K562 (cell line): ENCODE results near the gene GABRA4. TPM values are rescaled to one million over a fixed set of nuclear protein-coding genes. Genes with fewer than 3 reads are reported as not detected.

ENCODE experiments used
- ATAC-seq: fragments of 200-7000 bp; cut with Tn5 transposase; 3 replicates; pipeline ENCODE4 v1.9.1; 2020; ENCODE audit warnings: moderate library complexity
- BruUV-seq: library from RNA; stranded (reverse); fragments of 400-500 nt; replicated peaks from 2 replicates; lab custom pipeline; 2021; lab: Mats Ljungman, UMichigan
- CTCF ChIA-PET: fragments of 300-600 bp; formaldehyde crosslinking; extraction: SDS; loops from one replicate; lab custom pipeline; 2021; ENCODE audit warnings: low intra/inter-chr PET ratio; lab: Yijun Ruan, JAX
- POLR2A ChIA-PET: fragments of 300-600, 350-650 bp; sonication (Branson Sonifier 250); formaldehyde crosslinking; extraction: SDS; loops from one replicate; lab custom pipeline; 2021; ENCODE audit warnings: antibody characterized with exemption, inconsistent platforms; lab: Yijun Ruan, JAX
- DNase-seq, 4 experiments: peaks; one replicate each; pipeline versions ENCODE4 v3.0.0 to v3.0.0-alpha.2; 2011 to 2018; ENCODE audit warnings: low spot score in 3 of 4, mixed read lengths in 3 of 4; ENCODE audit errors: extremely low read depth in 1 of 4
- FAIRE-seq: peaks from 2 replicates; lab custom pipeline; 2011; peaks lifted over from hg19 to GRCh38; lab: Jason Lieb, UNC
- H2AFZ ChIP-seq: 2 replicates; pipeline ENCODE4 v1.6.0; 2011; ENCODE audit warnings: low read depth, low read length, control low read depth, inconsistent platforms
- H3K27ac ChIP-seq: fragments of 200-600 bp; 3 replicates; pipeline ENCODE4 v1.8.0; 2011; ENCODE audit warnings: low read depth, mild to moderate bottlenecking, control low read depth, inconsistent platforms, low read length, moderate library complexity, mixed read lengths; ENCODE audit errors: extremely low read depth
- H3K27me3 ChIP-seq, 2 experiments: fragments of 300-600 bp in 1 of 2; 2 replicates in 1 of 2; 3 replicates in 1 of 2; pipeline versions ENCODE4 v1.6.0 to v1.8.0; 2011; ENCODE audit warnings: inconsistent platforms in 2 of 2, low read length in 2 of 2, mild to moderate bottlenecking in 1 of 2, mixed read lengths in 1 of 2, moderate library complexity in 1 of 2; ENCODE audit not compliant: control insufficient read depth in 2 of 2, insufficient read depth in 2 of 2
- H3K36me3 ChIP-seq: fragments of 300-600 bp; 3 replicates; pipeline ENCODE4 v1.8.0; 2011; ENCODE audit warnings: mild to moderate bottlenecking, low read length, inconsistent platforms; ENCODE audit not compliant: control insufficient read depth, insufficient read depth
- H3K4me1 ChIP-seq, 2 experiments: fragments of 200-600 bp in 1 of 2; replicated peaks in 1 of 2; 2 replicates in 1 of 2; 3 replicates in 1 of 2; pipeline versions ENCODE4 v1.5.1 to v1.8.0; 2011; ENCODE audit warnings: inconsistent platforms in 2 of 2, low read length in 2 of 2, mild to moderate bottlenecking in 1 of 2, mixed read lengths in 1 of 2, moderate library complexity in 1 of 2; ENCODE audit not compliant: control insufficient read depth in 2 of 2, insufficient read depth in 2 of 2
- H3K4me2 ChIP-seq: 2 replicates; pipeline ENCODE4 v1.6.1; 2011; ENCODE audit warnings: low read length, control low read depth, inconsistent platforms, mixed read lengths; ENCODE audit not compliant: insufficient read depth
- H3K4me3 ChIP-seq: fragments of 200-600 bp; sonication (generic), shearing (Covaris generic); 2 replicates; pipeline ENCODE4 v1.5.1; 2016; ENCODE audit warnings: control low read depth, inconsistent platforms
- H3K79me2 ChIP-seq: fragments of 200-600 bp; 3 replicates; pipeline ENCODE4 v1.8.0; 2011; ENCODE audit warnings: low read length, inconsistent platforms; ENCODE audit not compliant: control insufficient read depth, insufficient read depth
- H3K9ac ChIP-seq, 2 experiments: 2 replicates each; pipeline versions ENCODE4 v1.6.0 to v1.6.1; 2011; ENCODE audit warnings: low read depth in 2 of 2, low read length in 2 of 2, control low read depth in 1 of 2, inconsistent platforms in 1 of 2, mild to moderate bottlenecking in 1 of 2, mixed read lengths in 1 of 2; ENCODE audit not compliant: insufficient read depth in 1 of 2
- H3K9me1 ChIP-seq: one replicate; pipeline ENCODE4 v1.6.0; 2011; ENCODE audit warnings: inconsistent platforms, mild to moderate bottlenecking, low read length, moderate library complexity; ENCODE audit not compliant: control insufficient read depth, insufficient read depth
- H3K9me3 ChIP-seq: replicated peaks from 2 replicates; pipeline ENCODE4 v1.5.1; 2011; ENCODE audit warnings: low read depth, low read length, inconsistent platforms; ENCODE audit not compliant: control insufficient read depth, insufficient read depth
- H4K20me1 ChIP-seq: replicated peaks from 2 replicates; pipeline ENCODE4 v1.6.1; 2011; ENCODE audit warnings: low read length, inconsistent platforms, mixed read lengths; ENCODE audit not compliant: control insufficient read depth, insufficient read depth
- CHCHD3 ChIP-seq: fragments of 250-450 bp; sonication (Bioruptor Pico); IDR thresholded peaks from 2 replicates; pipeline ENCODE4 v2.1.2; 2022; ENCODE audit warnings: mild to moderate bottlenecking
- EGR1 ChIP-seq: fragments of 450-650 bp; conservative IDR thresholded peaks from 2 replicates; pipeline ENCODE4 v1.6.1; 2017; ENCODE audit warnings: mild to moderate bottlenecking
- HNRNPUL1 ChIP-seq: fragments of 200-400 bp; formaldehyde crosslinking; IDR thresholded peaks from 2 replicates; pipeline ENCODE4 v1.6.1; 2017; ENCODE audit warnings: low read length
- MYBL2 ChIP-seq, 2 experiments: fragments of 450-650 bp in 1 of 2; sonication (generic) in 1 of 2; formaldehyde crosslinking in 1 of 2; IDR thresholded peaks; 2 replicates each; pipeline versions ENCODE4 v1.6.1 to v1.8.1; 2017 to 2022; ENCODE audit warnings: borderline replicate concordance in 1 of 2, inconsistent platforms in 1 of 2, low read depth in 1 of 2, mild to moderate bottlenecking in 1 of 2, missing genetic modification reagents in 1 of 2, moderate library complexity in 1 of 2
- PHTF2 ChIP-seq: fragments of 250-450 bp; sonication (Bioruptor Pico); IDR thresholded peaks from 2 replicates; pipeline ENCODE4 v1.5.0; 2021; ENCODE audit warnings: mild to moderate bottlenecking
- RAD21 ChIP-seq, 2 experiments: fragments of 250-450 bp in 1 of 2; fragments of 450-650 bp in 1 of 2; sonication (Bioruptor Pico) in 1 of 2; formaldehyde crosslinking in 1 of 2; IDR thresholded peaks in 1 of 2; conservative IDR thresholded peaks in 1 of 2; 2 replicates each; pipeline versions ENCODE4 v1.4.0 to v1.8.0; 2020 to 2022; ENCODE audit warnings: mild to moderate bottlenecking in 2 of 2, moderate library complexity in 1 of 2
- SAFB2 ChIP-seq: fragments of 200-400 bp; formaldehyde crosslinking; IDR thresholded peaks from 2 replicates; pipeline ENCODE4 v1.6.1; 2018; ENCODE audit warnings: borderline replicate concordance, low read length, low read depth, moderate library complexity; ENCODE audit not compliant: severe bottlenecking
- WGBS: fragments of 100-300 bp; shearing (Covaris generic); methylation state at CpG from one replicate; pipeline ENCODE4 v1.1.6; 2016; ENCODE audit warnings: low coverage, mixed read lengths; ENCODE audit not compliant: insufficient coverage; ENCODE audit errors: missing lambda C conversion rate; 5-methylcytosine and 5-hydroxymethylcytosine counted together
- in situ Hi-C: fragments of 300-500 bp; cut with MboI; formaldehyde crosslinking; loops from 4 replicates; pipeline ENCODE4 v1.15.0; 2018; ENCODE audit warnings: inconsistent platforms, mixed read lengths
- intact Hi-C: fragments of 100-400 bp; cut with micrococcal nuclease; formaldehyde crosslinking; loops from 2 replicates; pipeline ENCODE4 v1.14.2; 2022
- polyA plus RNA-seq, 8 experiments: library from polyadenylated mRNA; depleted of rRNA in 4 of 8; stranded (reverse) in 5 of 8; unstranded in 3 of 8; fragments of >200 nt; fragmentation: Nextera tagmentation in 2 of 8; fragmentation: Illumina TruSeq in 1 of 8; extraction: Ambion mirVana in 2 of 8; extraction: Trizol in 1 of 8; gene quantifications; 2 replicates each; pipeline versions ENCODE4 v1.2.1 to v1.2.3, GENCODE V29; 2011 to 2014; ENCODE audit warnings: inconsistent platforms in 1 of 8, missing spikeins in 1 of 8
- total RNA-seq, 7 experiments: library from RNA; depleted of rRNA in 6 of 7; stranded (reverse); fragments of >200 nt in 6 of 7; fragmentation: Illumina TruSeq in 2 of 7; extraction: Trizol in 2 of 7; gene quantifications; 2 replicates each; pipeline versions ENCODE4 v1.2.1 to v1.2.3, GENCODE V29; 2011 to 2021; ENCODE audit warnings: low replicate concordance in 1 of 7
- TF ChIP-seq, protein P1 (sequence below): fragments of 250-450 bp; sonication (Bioruptor Pico); IDR thresholded peaks from 2 replicates; pipeline ENCODE4 v1.6.1; 2021; ENCODE audit warnings: mild to moderate bottlenecking
- TF ChIP-seq, protein P2 (sequence below): sonication (generic); formaldehyde crosslinking; IDR thresholded peaks from 2 replicates; pipeline ENCODE4 v1.8.1; 2023; ENCODE audit warnings: mild to moderate bottlenecking, missing genetic modification reagents
- TF ChIP-seq, protein P3 (sequence below): fragments of 250-450 bp; sonication (Bioruptor Pico); IDR thresholded peaks from 2 replicates; pipeline ENCODE4 v1.5.1; 2021; ENCODE audit warnings: mild to moderate bottlenecking
- TF ChIP-seq, protein P4 (sequence below): IDR thresholded peaks from 3 replicates; pipeline ENCODE4 v1.6.1; 2011; ENCODE audit warnings: borderline replicate concordance, mild to moderate bottlenecking; ENCODE audit not compliant: insufficient read length, insufficient read depth

Gene GABRA4
- total and polyA plus RNA-seq, 9 of the 15 experiments (the other 6 are each of a cell fraction or from before 2014, with no cell fraction given), result not detected

DNA sequence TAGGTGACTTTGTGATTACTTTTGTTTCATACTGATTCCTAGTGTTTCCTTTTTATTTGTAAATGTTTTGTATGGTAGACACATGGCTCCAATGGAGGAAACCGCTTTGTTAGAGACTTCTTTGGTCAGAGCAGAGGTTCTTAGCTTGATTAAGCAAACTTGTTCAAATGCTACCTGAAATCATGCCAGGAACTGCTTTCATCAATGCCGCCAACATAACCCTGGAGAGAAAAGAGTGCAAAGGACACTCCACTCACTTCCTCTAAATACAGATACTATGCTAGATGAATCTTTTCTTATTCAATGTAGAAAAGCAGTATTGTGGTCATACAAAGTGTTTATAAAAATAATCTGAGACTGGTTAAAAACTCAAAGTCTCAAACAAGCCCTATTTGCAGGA is 58.7 kb downstream of the GABRA4 start:
- H3K36me3 ChIP-seq, result no peaks in the 10 kb centered on the region
- CTCF ChIA-PET, result no interaction called here
- no peak for ATAC-seq
- TF ChIP-seq HNRNPUL1, result no peak
- TF ChIP-seq, protein P1, sequence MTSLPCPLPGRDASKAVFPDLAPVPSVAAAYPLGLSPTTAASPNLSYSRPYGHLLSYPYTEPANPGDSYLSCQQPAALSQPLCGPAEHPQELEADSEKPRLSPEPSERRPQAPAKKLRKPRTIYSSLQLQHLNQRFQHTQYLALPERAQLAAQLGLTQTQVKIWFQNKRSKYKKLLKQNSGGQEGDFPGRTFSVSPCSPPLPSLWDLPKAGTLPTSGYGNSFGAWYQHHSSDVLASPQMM (CRISPR knock-in tag), result no peak
- TF ChIP-seq EGR1, result no peak
- TF ChIP-seq RAD21 (CRISPR knock-in tag; conservative IDR thresholded peaks at IDR 0.05 in 1 of 2, IDR thresholded peaks at IDR 0.05 in 1 of 2), result no peak
- TF ChIP-seq PHTF2 (CRISPR knock-in tag), result no peak
- no peaks in the 10 kb centered on the region for H4K20me1 ChIP-seq
- no peaks in the 10 kb centered on the region for H3K79me2 ChIP-seq
- H3K4me1 ChIP-seq, result no peaks in the 10 kb centered on the region
- 0% methylated on average over 2 of the region's 2 CpGs for WGBS
- no peak for DNase-seq
- no peak overlapping the region for H2AFZ ChIP-seq
- in situ Hi-C loops, result no loop called here
- intact Hi-C loops, result no loop called here
- no peak overlapping the region for H3K4me2 ChIP-seq
- no peak for FAIRE-seq
- no peak overlapping the region for H3K9ac ChIP-seq
- no peaks in the 10 kb centered on the region for H3K9me1 ChIP-seq
- POLR2A ChIA-PET, result no interaction called here
- no peak overlapping the region for H3K4me3 ChIP-seq
- H3K27me3 ChIP-seq, result no peaks in the 10 kb centered on the region
- BruUV-seq, result no TSS peak
- no peak overlapping the region for H3K27ac ChIP-seq
- no peaks in the 10 kb centered on the region for H3K9me3 ChIP-seq

DNA sequence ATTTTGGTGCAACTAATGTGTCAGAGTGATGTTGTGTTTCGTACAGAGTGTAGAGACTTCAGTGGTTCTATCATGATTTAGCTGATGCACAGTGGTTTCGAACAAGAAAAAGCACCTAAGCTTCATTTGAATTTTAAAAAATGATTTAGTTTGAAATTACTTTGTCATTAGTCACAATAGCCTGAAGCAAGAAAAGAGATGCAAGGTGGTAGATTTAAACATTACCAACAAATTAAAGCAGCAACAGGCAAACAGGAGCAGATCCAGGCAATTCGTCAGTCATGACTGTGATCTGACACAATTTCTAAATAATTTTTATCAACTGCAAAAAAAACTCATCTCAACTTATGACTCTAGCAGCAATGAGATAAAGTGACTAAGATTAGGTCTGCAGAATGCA is 59.7 kb downstream of the GABRA4 start:
- no peaks in the 10 kb centered on the region for H3K27me3 ChIP-seq
- no peaks in the 10 kb centered on the region for H3K79me2 ChIP-seq
- no peaks in the 10 kb centered on the region for H3K9me3 ChIP-seq
- WGBS, result 0% methylated on average over 3 of the region's 3 CpGs
- no peak overlapping the region for H3K27ac ChIP-seq
- H3K4me3 ChIP-seq, result no peak overlapping the region
- no peak overlapping the region for H3K4me2 ChIP-seq
- no peaks in the 10 kb centered on the region for H3K36me3 ChIP-seq
- no peak for DNase-seq
- CTCF ChIA-PET, result no interaction called here
- FAIRE-seq, result no peak
- BruUV-seq, result no TSS peak
- H3K9me1 ChIP-seq, result no peaks in the 10 kb centered on the region
- H3K4me1 ChIP-seq, result no peaks in the 10 kb centered on the region
- no peak overlapping the region for H3K9ac ChIP-seq
- no peak overlapping the region for H2AFZ ChIP-seq
- intact Hi-C loops (no loop called here), in situ Hi-C loops (no loop called here)
- H4K20me1 ChIP-seq, result no peaks in the 10 kb centered on the region
- ATAC-seq, result no peak
- POLR2A ChIA-PET, result no interaction called here
- TF ChIP-seq SAFB2 (no peak), CHCHD3 (CRISPR knock-in tag) (no peak), MYBL2 (IDR thresholded peaks at IDR 0.05; ENCODE audit: low read depth) (no peak), MYBL2 (CRISPR knock-in tag; IDR thresholded peaks at IDR 0.05; ENCODE audit: borderline replicate concordance) (no peak)
- TF ChIP-seq, protein P2, sequence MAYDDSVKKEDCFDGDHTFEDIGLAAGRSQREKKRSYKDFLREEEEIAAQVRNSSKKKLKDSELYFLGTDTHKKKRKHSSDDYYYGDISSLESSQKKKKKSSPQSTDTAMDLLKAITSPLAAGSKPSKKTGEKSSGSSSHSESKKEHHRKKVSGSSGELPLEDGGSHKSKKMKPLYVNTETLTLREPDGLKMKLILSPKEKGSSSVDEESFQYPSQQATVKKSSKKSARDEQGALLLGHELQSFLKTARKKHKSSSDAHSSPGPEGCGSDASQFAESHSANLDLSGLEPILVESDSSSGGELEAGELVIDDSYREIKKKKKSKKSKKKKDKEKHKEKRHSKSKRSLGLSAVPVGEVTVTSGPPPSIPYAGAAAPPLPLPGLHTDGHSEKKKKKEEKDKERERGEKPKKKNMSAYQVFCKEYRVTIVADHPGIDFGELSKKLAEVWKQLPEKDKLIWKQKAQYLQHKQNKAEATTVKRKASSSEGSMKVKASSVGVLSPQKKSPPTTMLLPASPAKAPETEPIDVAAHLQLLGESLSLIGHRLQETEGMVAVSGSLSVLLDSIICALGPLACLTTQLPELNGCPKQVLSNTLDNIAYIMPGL (CRISPR knock-in tag), result no peak
- TF ChIP-seq, protein P3, sequence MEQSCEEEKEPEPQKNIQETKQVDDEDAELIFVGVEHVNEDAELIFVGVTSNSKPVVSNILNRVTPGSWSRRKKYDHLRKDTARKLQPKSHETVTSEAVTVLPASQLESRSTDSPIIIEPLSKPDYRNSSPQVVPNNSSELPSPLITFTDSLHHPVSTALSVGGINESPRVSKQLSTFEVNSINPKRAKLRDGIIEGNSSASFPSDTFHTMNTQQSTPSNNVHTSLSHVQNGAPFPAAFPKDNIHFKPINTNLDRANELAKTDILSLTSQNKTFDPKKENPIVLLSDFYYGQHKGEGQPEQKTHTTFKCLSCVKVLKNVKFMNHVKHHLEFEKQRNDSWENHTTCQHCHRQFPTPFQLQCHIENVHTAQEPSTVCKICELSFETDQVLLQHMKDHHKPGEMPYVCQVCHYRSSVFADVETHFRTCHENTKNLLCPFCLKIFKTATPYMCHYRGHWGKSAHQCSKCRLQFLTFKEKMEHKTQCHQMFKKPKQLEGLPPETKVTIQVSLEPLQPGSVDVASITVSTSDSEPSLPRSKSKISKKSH (CRISPR knock-in tag), result no peak
- TF ChIP-seq, protein P4, sequence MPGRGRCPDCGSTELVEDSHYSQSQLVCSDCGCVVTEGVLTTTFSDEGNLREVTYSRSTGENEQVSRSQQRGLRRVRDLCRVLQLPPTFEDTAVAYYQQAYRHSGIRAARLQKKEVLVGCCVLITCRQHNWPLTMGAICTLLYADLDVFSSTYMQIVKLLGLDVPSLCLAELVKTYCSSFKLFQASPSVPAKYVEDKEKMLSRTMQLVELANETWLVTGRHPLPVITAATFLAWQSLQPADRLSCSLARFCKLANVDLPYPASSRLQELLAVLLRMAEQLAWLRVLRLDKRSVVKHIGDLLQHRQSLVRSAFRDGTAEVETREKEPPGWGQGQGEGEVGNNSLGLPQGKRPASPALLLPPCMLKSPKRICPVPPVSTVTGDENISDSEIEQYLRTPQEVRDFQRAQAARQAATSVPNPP, result no peak
